Islet of Langerhans (tissue), 1 donor: ENCODE data around the gene UBXN11.
A peak's percentile ranks its signal among the peaks of the same experiment; 100 is the strongest.

Experiments
- FAIRE-seq: peaks from one replicate; lab custom pipeline; 2011; peaks lifted over from hg19 to GRCh38; lab: Jason Lieb, UNC

Gene UBXN11

GRCh38 chr1:26306290-26307229 is at the start of gene UBXN11:
Gene UBXN11 (minus strand): TSS chr1:26306636. CDS start chr1:26302883, 3,753 bp downstream.
- FAIRE-seq, result peak; percentile 66

- no peak for FAIRE-seq
These were observed 49.7 kb upstream of the UBXN11 start for GRCh38 chr1:26356106-26356505.

GRCh38 chr1:26354972-26355371 is 48.5 kb upstream of the UBXN11 start:
- no peak for FAIRE-seq

GRCh38 chr1:26353976-26354820 is 47.8 kb upstream of the UBXN11 start, which contains the start of gene CRYBG2:
Gene CRYBG2 (minus strand): TSS chr1:26354130. CDS start chr1:26346657, 7,473 bp downstream.
- FAIRE-seq, result no peak

GRCh38 chr1:26353210-26353859 is 46.9 kb upstream of the UBXN11 start:
- no peak for FAIRE-seq

GRCh38 chr1:26352338-26352679 is 45.9 kb upstream of the UBXN11 start:
- FAIRE-seq, result no peak

- no peak for FAIRE-seq
These were observed 45.3 kb upstream of the UBXN11 start for GRCh38 chr1:26351590-26352337.

- FAIRE-seq, result no peak
These were observed 44.5 kb upstream of the UBXN11 start for GRCh38 chr1:26350701-26351589.

GRCh38 chr1:26350343-26350700 is 43.9 kb upstream of the UBXN11 start:
- no peak for FAIRE-seq

GRCh38 chr1:26349877-26350244 is 43.4 kb upstream of the UBXN11 start:
- FAIRE-seq, result no peak

GRCh38 chr1:26349188-26349876 is 42.9 kb upstream of the UBXN11 start:
- FAIRE-seq, result no peak

GRCh38 chr1:26346274-26347033 is 40.0 kb upstream of the UBXN11 start:
- no peak for FAIRE-seq

- FAIRE-seq, result no peak
These were observed 39.3 kb upstream of the UBXN11 start for GRCh38 chr1:26345718-26346117.

GRCh38 chr1:26344147-26344920 is 37.9 kb upstream of the UBXN11 start:
- FAIRE-seq, result no peak

GRCh38 chr1:26340047-26340481 is 33.6 kb upstream of the UBXN11 start:
- FAIRE-seq, result no peak

GRCh38 chr1:26338670-26339069 is 32.2 kb upstream of the UBXN11 start:
- FAIRE-seq, result no peak

- no peak for FAIRE-seq
These were observed 31.2 kb upstream of the UBXN11 start for GRCh38 chr1:26337625-26338024.

- no peak for FAIRE-seq
These were observed 30.7 kb upstream of the UBXN11 start for GRCh38 chr1:26337206-26337535.
